K562 (cell line): ENCODE measurements around the gene BDH1. TPM values are rescaled to one million over a fixed set of nuclear protein-coding genes. Genes with fewer than 3 reads are reported as not detected.

Experiments used
- C11orf30 ChIP-seq: fragments of 450-650 bp; IDR thresholded peaks from 2 replicates; pipeline ENCODE4 v1.6.1; 2016; ENCODE audit warnings: low read depth, mild to moderate bottlenecking
- CBX3 ChIP-seq, 2 experiments: IDR thresholded peaks; 1 replicate in 1 of 2; 2 replicates in 1 of 2; pipeline ENCODE4 v1.6.1; 2012; ENCODE audit warnings: inconsistent platforms in 2 of 2, low read length in 2 of 2, borderline replicate concordance in 1 of 2, control low read depth in 1 of 2
- DNMT1 ChIP-seq: fragments of 450-650 bp; IDR thresholded peaks from 2 replicates; pipeline ENCODE4 v1.6.1; 2016; ENCODE audit warnings: antibody characterized with exemption, mild to moderate bottlenecking
- HDAC8 ChIP-seq: fragments of 450-650 bp; IDR thresholded peaks from 2 replicates; pipeline ENCODE4 v1.6.1; 2016; ENCODE audit warnings: mild to moderate bottlenecking, missing genetic modification characterization, moderate library complexity, missing compliant biosample characterization
- KAT8 ChIP-seq: fragments of 450-650 bp; IDR thresholded peaks from 2 replicates; pipeline ENCODE4 v1.6.1; 2016; ENCODE audit warnings: low read depth, mild to moderate bottlenecking
- TSC22D4 ChIP-seq: fragments of 450-650 bp; IDR thresholded peaks from 2 replicates; pipeline ENCODE4 v1.6.1; 2016; ENCODE audit warnings: missing genetic modification characterization, missing biosample characterization, control low read depth
- U2AF2 ChIP-seq: fragments of 200-400 bp; formaldehyde crosslinking; optimal IDR thresholded peaks from 2 replicates; pipeline ENCODE3; 2017; ENCODE audit warnings: low read depth, mild to moderate bottlenecking, low read length
- ZNF263 ChIP-seq: sonication (generic); formaldehyde crosslinking; IDR thresholded peaks from 2 replicates; pipeline ENCODE4 v1.8.0; 2022; ENCODE audit warnings: mild to moderate bottlenecking, missing genetic modification reagents, borderline replicate concordance
- ZNF384 ChIP-seq: IDR thresholded peaks from 2 replicates; pipeline ENCODE4 v1.6.1; 2012; ENCODE audit warnings: low read depth, low read length, improper control_type of control experiment
- ZNF76 ChIP-seq: fragments of 250-450 bp; sonication (Bioruptor Pico); IDR thresholded peaks from 2 replicates; pipeline ENCODE4 v1.4.0; 2020; ENCODE audit warnings: mild to moderate bottlenecking, moderate library complexity, borderline replicate concordance
- ZZZ3 ChIP-seq: fragments of 450-650 bp; IDR thresholded peaks from 2 replicates; pipeline ENCODE4 v1.6.1; 2016; ENCODE audit warnings: antibody characterized with exemption, mild to moderate bottlenecking, moderate library complexity
- polyA plus RNA-seq, 8 experiments: library from polyadenylated mRNA; depleted of rRNA in 4 of 8; stranded (reverse) in 5 of 8; unstranded in 3 of 8; fragments of >200 nt; fragmentation: Nextera tagmentation in 2 of 8; fragmentation: Illumina TruSeq in 1 of 8; extraction: Ambion mirVana in 2 of 8; extraction: Trizol in 1 of 8; gene quantifications; 2 replicates each; pipeline versions ENCODE4 v1.2.1 to v1.2.3, GENCODE V29; 2011 to 2014; ENCODE audit warnings: inconsistent platforms in 1 of 8, missing spikeins in 1 of 8
- total RNA-seq, 7 experiments: library from RNA; depleted of rRNA in 6 of 7; stranded (reverse); fragments of >200 nt in 6 of 7; fragmentation: Illumina TruSeq in 2 of 7; extraction: Trizol in 2 of 7; gene quantifications; 2 replicates each; pipeline versions ENCODE4 v1.2.1 to v1.2.3, GENCODE V29; 2011 to 2021; ENCODE audit warnings: low replicate concordance in 1 of 7
- TF ChIP-seq, protein P1 (sequence below), 2 experiments: fragments of 450-650 bp; formaldehyde crosslinking in 1 of 2; IDR thresholded peaks; 2 replicates each; pipeline versions ENCODE4 v1.4.0 to v1.6.1; 2014 to 2020; ENCODE audit warnings: mild to moderate bottlenecking in 2 of 2, borderline replicate concordance in 1 of 2, low read depth in 1 of 2
- TF ChIP-seq, protein P2 (sequence below): sonication (generic); formaldehyde crosslinking; IDR thresholded peaks from 2 replicates; pipeline ENCODE4 v1.8.1; 2023; ENCODE audit warnings: mild to moderate bottlenecking, missing genetic modification reagents, moderate library complexity
- TF ChIP-seq, protein P3 (sequence below): IDR thresholded peaks from 2 replicates; pipeline ENCODE4 v1.6.1; 2016; ENCODE audit warnings: missing genetic modification characterization, missing compliant biosample characterization
- TF ChIP-seq, protein P4 (sequence below): fragments of 450-650 bp; conservative IDR thresholded peaks from 2 replicates; pipeline ENCODE4 v1.6.1; 2016; ENCODE audit warnings: missing genetic modification characterization, low read depth, mild to moderate bottlenecking, control low read depth, missing compliant biosample characterization

BDH1 gene
- total and polyA plus RNA-seq, 9 of the 15 experiments (the other 6 are each of a cell fraction or from before 2014, with no cell fraction given) = 0.07 to 0.89 (median 0.12) TPM; not detected in 3

DNA sequence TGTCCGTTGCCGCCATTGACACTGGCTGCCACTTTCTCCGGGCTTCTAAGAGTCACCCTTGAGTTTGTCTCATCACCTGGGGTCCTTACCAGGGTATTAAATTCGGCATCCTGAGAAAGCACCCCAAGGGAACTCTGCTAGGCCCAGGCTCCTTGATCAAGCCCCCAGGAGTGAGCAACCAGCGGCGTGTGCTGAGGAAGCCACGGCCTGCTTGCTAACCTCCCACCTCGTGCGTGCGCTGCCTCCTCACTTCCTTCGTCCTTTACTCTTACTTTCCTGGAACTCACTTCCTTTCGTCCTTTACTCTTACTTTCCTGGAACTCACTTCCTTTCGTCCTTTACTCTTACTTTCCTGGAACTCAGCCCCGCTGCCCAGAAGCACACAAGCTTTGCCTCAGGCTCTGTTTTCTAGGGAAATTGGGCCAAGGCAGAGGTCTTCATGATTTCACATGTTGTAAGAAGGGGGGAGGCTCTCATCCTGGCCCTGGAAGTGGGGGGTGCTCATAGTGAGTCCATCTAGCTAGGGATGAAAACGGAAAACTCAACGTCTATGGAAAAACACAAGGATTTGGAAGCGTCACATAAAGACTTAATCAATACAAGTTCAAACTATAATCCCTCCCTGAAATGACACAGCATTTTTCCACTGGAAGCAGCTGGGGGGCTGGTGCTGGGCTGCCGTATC is 36.7 kb upstream of the BDH1 start (continued):
- no peak for TF ChIP-seq DNMT1
- no peak for TF ChIP-seq KAT8
- TF ChIP-seq, protein P1, sequence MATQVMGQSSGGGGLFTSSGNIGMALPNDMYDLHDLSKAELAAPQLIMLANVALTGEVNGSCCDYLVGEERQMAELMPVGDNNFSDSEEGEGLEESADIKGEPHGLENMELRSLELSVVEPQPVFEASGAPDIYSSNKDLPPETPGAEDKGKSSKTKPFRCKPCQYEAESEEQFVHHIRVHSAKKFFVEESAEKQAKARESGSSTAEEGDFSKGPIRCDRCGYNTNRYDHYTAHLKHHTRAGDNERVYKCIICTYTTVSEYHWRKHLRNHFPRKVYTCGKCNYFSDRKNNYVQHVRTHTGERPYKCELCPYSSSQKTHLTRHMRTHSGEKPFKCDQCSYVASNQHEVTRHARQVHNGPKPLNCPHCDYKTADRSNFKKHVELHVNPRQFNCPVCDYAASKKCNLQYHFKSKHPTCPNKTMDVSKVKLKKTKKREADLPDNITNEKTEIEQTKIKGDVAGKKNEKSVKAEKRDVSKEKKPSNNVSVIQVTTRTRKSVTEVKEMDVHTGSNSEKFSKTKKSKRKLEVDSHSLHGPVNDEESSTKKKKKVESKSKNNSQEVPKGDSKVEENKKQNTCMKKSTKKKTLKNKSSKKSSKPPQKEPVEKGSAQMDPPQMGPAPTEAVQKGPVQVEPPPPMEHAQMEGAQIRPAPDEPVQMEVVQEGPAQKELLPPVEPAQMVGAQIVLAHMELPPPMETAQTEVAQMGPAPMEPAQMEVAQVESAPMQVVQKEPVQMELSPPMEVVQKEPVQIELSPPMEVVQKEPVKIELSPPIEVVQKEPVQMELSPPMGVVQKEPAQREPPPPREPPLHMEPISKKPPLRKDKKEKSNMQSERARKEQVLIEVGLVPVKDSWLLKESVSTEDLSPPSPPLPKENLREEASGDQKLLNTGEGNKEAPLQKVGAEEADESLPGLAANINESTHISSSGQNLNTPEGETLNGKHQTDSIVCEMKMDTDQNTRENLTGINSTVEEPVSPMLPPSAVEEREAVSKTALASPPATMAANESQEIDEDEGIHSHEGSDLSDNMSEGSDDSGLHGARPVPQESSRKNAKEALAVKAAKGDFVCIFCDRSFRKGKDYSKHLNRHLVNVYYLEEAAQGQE (IDR thresholded peaks at IDR 0.05; ENCODE audit: borderline replicate concordance) = no peak
- TF ChIP-seq, protein P1 (CRISPR knock-in tag; IDR thresholded peaks at IDR 0.05; ENCODE audit: low read depth) = no peak
- no peak for TF ChIP-seq ZZZ3
- TF ChIP-seq ZNF263 (CRISPR knock-in tag) = no peak
- TF ChIP-seq C11orf30 = peak; percentile 95
- no peak for TF ChIP-seq ZNF384
- TF ChIP-seq, protein P2, sequence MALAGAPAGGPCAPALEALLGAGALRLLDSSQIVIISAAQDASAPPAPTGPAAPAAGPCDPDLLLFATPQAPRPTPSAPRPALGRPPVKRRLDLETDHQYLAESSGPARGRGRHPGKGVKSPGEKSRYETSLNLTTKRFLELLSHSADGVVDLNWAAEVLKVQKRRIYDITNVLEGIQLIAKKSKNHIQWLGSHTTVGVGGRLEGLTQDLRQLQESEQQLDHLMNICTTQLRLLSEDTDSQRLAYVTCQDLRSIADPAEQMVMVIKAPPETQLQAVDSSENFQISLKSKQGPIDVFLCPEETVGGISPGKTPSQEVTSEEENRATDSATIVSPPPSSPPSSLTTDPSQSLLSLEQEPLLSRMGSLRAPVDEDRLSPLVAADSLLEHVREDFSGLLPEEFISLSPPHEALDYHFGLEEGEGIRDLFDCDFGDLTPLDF (CRISPR knock-in tag) = no peak
- peak in 1 of 2 experiments; percentile 13; a peak in 1 of 3 replicates for TF ChIP-seq CBX3 (IDR thresholded peaks at IDR 0.05; ENCODE audit: borderline replicate concordance in 1 of 2, low read length in 2 of 2)
- TF ChIP-seq TSC22D4 (tag) = no peak
- TF ChIP-seq, protein P3, sequence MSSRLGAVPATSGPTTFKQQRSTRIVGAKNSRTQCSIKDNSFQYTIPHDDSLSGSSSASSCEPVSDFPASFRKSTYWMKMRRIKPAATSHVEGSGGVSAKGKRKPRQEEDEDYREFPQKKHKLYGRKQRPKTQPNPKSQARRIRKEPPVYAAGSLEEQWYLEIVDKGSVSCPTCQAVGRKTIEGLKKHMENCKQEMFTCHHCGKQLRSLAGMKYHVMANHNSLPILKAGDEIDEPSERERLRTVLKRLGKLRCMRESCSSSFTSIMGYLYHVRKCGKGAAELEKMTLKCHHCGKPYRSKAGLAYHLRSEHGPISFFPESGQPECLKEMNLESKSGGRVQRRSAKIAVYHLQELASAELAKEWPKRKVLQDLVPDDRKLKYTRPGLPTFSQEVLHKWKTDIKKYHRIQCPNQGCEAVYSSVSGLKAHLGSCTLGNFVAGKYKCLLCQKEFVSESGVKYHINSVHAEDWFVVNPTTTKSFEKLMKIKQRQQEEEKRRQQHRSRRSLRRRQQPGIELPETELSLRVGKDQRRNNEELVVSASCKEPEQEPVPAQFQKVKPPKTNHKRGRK (tag) = no peak
- no peak for TF ChIP-seq U2AF2
- TF ChIP-seq, protein P4, sequence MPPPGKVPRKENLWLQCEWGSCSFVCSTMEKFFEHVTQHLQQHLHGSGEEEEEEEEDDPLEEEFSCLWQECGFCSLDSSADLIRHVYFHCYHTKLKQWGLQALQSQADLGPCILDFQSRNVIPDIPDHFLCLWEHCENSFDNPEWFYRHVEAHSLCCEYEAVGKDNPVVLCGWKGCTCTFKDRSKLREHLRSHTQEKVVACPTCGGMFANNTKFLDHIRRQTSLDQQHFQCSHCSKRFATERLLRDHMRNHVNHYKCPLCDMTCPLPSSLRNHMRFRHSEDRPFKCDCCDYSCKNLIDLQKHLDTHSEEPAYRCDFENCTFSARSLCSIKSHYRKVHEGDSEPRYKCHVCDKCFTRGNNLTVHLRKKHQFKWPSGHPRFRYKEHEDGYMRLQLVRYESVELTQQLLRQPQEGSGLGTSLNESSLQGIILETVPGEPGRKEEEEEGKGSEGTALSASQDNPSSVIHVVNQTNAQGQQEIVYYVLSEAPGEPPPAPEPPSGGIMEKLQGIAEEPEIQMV (tag) = no peak; the same call in 1 of the 2 replicates
- peak; percentile 74; the same call in 1 of the 2 replicates for TF ChIP-seq ZNF76
- TF ChIP-seq HDAC8 (tag) = 0 out of 2 replicates have a peak, but pooled peaks have one; percentile 70
